Prostate gland (tissue), 2 donors: ENCODE results near the gene MYO1D. TPM values are rescaled to one million over a fixed set of nuclear protein-coding genes. Genes with fewer than 3 reads are reported as not detected.

Experiments
- DNase-seq: peaks from one replicate; pipeline ENCODE4 v3.0.0-alpha.2; 2019; ENCODE audit warnings: low spot score
- H3K27ac ChIP-seq, 2 donors: fragments of 200-600 bp; sonication (generic); 2 replicates each; pipeline ENCODE4 v1.5.1; 2017 to 2019
- H3K27me3 ChIP-seq: fragments of 200-600 bp; sonication (generic); replicated peaks from 2 replicates; pipeline ENCODE4 v1.5.1; 2019; ENCODE audit not compliant: insufficient read depth
- H3K36me3 ChIP-seq, 2 donors: fragments of 200-600 bp; sonication (generic); 1 replicate in 1 of 2; 2 replicates in 1 of 2; pipeline versions ENCODE4 v1.5.1 to v1.8.1; 2017 to 2019
- H3K4me1 ChIP-seq: fragments of 200-600 bp; sonication (generic); replicated peaks from 2 replicates; pipeline ENCODE4 v1.5.1; 2019
- H3K4me3 ChIP-seq, 2 donors: fragments of 200-600 bp; sonication (generic); 2 replicates each; pipeline ENCODE4 v1.5.1; 2017 to 2019
- H3K9me3 ChIP-seq: fragments of 200-600 bp; sonication (generic); 2 replicates; pipeline ENCODE4 v1.5.1; 2017
- CTCF ChIP-seq, 4 experiments: fragments of 200-600 bp in 2 of 4; fragments of 450-650 bp in 2 of 4; sonication (generic) in 2 of 4; IDR thresholded peaks; 1 replicate in 3 of 4; 2 replicates in 1 of 4; pipeline ENCODE4 v1.5.1; 2016 to 2019; ENCODE audit warnings: antibody characterized with exemption in 4 of 4, mild to moderate bottlenecking in 2 of 4, moderate library complexity in 2 of 4
- POLR2A ChIP-seq: fragments of 450-650 bp; IDR thresholded peaks from one replicate; pipeline ENCODE4 v1.6.1; 2016; ENCODE audit warnings: antibody characterized with exemption, mild to moderate bottlenecking
- POLR2AphosphoS5 ChIP-seq: sonication (generic); formaldehyde crosslinking; IDR thresholded peaks from one replicate; pipeline ENCODE4 v1.6.1; 2017; ENCODE audit warnings: antibody characterized with exemption
- WGBS: methylation state at CpG from one replicate; pipeline ENCODE4 v1.1.5; 2018; 5-methylcytosine and 5-hydroxymethylcytosine counted together
- intact Hi-C: fragments of 100-400 bp; cut with DNase I; formaldehyde crosslinking; loops from one replicate; pipeline ENCODE4 v1.14.2; 2022
- total RNA-seq, 2 donors: library from RNA; depleted of rRNA; stranded (reverse); fragments of >200 nt; gene quantifications; one replicate each; pipeline ENCODE4 v1.1.0, GENCODE V29; 2016

The MYO1D gene
- total RNA-seq, 2 donors from 2014 or later = 44.2 to 45.2 TPM

- no peaks in the 10 kb centered on the region for H3K36me3 ChIP-seq
- intact Hi-C loops = no loop called here
- H3K4me1 ChIP-seq = no peaks in the 10 kb centered on the region
- H3K27ac ChIP-seq = no peak overlapping the region
- TF ChIP-seq POLR2A (no peak), CTCF (IDR thresholded peaks at IDR 0.05) (no peak), POLR2AphosphoS5 (no peak)
- no peak for DNase-seq
- no peaks in the 10 kb centered on the region for H3K27me3 ChIP-seq
- no peak overlapping the region for H3K4me3 ChIP-seq
- H3K9me3 ChIP-seq = no peaks in the 10 kb centered on the region
- WGBS = 67% methylated on average over 7 of the region's 7 CpGs
Observed at GRCh38 chr17:32503251-32504165, 373.4 kb downstream of the MYO1D start.

GRCh38 chr17:32502710-32503109 is 374.2 kb downstream of the MYO1D start:
- WGBS = 75% methylated on average over 10 of the region's 10 CpGs
- intact Hi-C loops = no loop called here
- Histone ChIP-seq H3K4me1 (no peaks in the 10 kb centered on the region), H3K4me3 (no peak overlapping the region), H3K36me3 (no peaks in the 10 kb centered on the region), H3K27me3 (no peaks in the 10 kb centered on the region), H3K27ac (no peak overlapping the region), H3K9me3 (no peaks in the 10 kb centered on the region)
- DNase-seq = no peak
- TF ChIP-seq POLR2AphosphoS5 (no peak), POLR2A (no peak), CTCF (IDR thresholded peaks at IDR 0.05) (no peak)

GRCh38 chr17:32502013-32502412 is 374.9 kb downstream of the MYO1D start:
- TF ChIP-seq CTCF (IDR thresholded peaks at IDR 0.05) (no peak), POLR2AphosphoS5 (no peak)

GRCh38 chr17:32498391-32498790 is 378.5 kb downstream of the MYO1D start:
- Histone ChIP-seq H3K36me3 (no peaks in the 10 kb centered on the region), H3K4me3 (no peak overlapping the region), H3K27ac (no peak overlapping the region), H3K27me3 (no peaks in the 10 kb centered on the region), H3K9me3 (no peaks in the 10 kb centered on the region), H3K4me1 (no peaks in the 10 kb centered on the region)
- TF ChIP-seq POLR2AphosphoS5 = no peak
- intact Hi-C loops = no loop called here
- DNase-seq = no peak
- WGBS = 63% methylated on average over 9 of the region's 9 CpGs

More at GRCh38 chr17:32502013-32502412, 374.9 kb downstream of the MYO1D start:
- Histone ChIP-seq H3K36me3 (no peaks in the 10 kb centered on the region), H3K9me3 (no peaks in the 10 kb centered on the region), H3K4me1 (no peaks in the 10 kb centered on the region), H3K27me3 (no peaks in the 10 kb centered on the region), H3K27ac (no peak overlapping the region), H3K4me3 (no peak overlapping the region)
- WGBS = 98% methylated on average over 3 of the region's 3 CpGs
- no peak for DNase-seq
- intact Hi-C loops = no loop called here

- Histone ChIP-seq H3K4me3 (no peak overlapping the region), H3K9me3 (no peaks in the 10 kb centered on the region), H3K27ac (no peak overlapping the region), H3K27me3 (no peaks in the 10 kb centered on the region), H3K4me1 (no peaks in the 10 kb centered on the region), H3K36me3 (no peaks in the 10 kb centered on the region)
- no peak for DNase-seq
- 70% methylated on average over 18 of the region's 18 CpGs for WGBS
- TF ChIP-seq CTCF (IDR thresholded peaks at IDR 0.05) (no peak), POLR2A (no peak), POLR2AphosphoS5 (no peak)
- intact Hi-C loops = no loop called here
Observed at GRCh38 chr17:32497431-32498205, 379.3 kb downstream of the MYO1D start.
